ENCODE results near the gene PTPRS.
"Not testable (repeated sequence)": the region's sequence is repeated elsewhere in the genome, so short reads cannot be mapped to it uniquely, and the experiment has no call there.

Gene PTPRS

DNA sequence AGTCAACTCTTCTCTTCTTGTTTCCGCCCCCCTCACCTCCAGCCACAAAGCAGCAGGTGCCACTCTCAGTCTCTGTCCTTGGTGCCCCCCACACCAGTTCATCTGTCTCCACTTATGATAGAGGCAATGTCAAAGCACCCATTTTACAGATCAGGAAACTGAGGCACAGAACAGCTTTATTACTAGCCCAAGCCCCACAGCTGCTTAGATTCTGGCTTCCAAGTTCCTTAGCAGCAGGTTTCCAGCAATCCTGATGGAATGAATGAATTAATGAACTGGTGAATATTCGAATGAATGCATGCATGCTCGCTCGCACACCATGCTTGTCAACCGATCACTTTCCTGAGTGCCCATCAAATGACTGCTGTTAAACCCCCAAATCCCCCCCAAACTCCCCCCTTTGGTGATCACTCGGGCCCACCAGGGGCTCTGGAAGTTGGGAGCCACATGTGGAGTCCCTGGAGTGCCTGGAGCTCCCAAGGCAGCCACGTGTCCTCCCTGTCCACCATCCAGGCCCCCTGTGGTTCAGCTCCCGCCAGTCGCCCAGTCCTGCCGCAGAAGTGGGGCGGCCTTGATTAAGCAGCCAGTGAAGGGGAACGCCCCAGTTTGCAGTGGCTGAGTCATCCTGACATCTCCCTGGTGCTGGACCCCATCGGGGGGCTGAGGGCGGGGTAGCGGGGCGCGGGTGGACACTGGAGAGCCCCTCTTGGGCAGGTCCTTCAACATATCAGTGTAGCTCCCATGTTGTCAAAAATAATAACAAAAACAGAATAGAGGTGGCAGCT, 6.8 kb downstream of the PTPRS start:
- DNase-seq (ENCODE audit: low read depth): no peak

- DNase-seq (ENCODE audit: low read depth): no peak
Observed at GRCh38 chr19:5332501-5332900, 8.1 kb downstream of the PTPRS start.

- no peak for DNase-seq (ENCODE audit: low read depth)
Observed at GRCh38 chr19:5331790-5332189, 8.8 kb downstream of the PTPRS start.

- DNase-seq (ENCODE audit: low read depth): no peak
Observed at GRCh38 chr19:5330307-5330720, 10.3 kb downstream of the PTPRS start.

DNA sequence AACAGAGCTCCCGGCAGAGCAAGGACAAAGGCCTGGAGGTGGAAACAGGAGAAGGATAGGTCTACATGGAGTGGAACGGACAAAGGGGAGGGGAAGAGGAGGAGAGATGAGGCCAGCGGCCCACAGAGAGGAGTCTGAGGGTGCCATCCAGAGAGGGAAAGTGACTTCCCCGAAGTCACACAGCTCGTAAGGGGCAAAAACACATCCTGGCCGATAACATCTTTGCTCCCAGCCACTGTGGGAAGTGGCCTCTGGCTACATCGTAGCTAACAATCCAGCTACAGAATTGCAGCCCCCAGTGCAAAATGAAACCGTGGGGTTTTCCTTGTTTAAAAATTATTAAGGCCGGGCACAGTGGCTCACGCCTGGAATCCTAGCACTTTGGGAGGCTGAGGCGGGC, 11.5 kb downstream of the PTPRS start:
- no peak for DNase-seq (ENCODE audit: low read depth)

DNA sequence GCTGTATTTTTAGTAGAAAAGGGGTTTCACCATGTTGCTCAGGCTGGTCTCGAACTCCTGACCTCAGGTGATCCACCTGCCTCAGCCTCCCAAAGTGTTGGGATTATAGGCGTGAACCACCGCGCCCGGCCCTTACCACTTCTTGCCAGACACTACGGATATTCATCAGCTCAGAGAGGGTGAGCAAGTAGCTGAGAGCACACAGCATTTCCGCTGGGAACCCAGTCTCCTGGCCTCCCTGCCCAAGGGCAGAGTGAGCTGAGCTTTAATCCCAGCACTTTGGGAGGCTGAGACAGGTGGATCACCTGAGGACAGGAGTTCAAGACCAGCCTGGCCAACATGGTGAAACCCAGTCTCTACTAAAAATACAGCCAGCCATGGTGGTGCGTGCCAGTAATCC, 12.2 kb downstream of the PTPRS start:
- DNase-seq (ENCODE audit: low read depth): not testable (repeated sequence)

DNA sequence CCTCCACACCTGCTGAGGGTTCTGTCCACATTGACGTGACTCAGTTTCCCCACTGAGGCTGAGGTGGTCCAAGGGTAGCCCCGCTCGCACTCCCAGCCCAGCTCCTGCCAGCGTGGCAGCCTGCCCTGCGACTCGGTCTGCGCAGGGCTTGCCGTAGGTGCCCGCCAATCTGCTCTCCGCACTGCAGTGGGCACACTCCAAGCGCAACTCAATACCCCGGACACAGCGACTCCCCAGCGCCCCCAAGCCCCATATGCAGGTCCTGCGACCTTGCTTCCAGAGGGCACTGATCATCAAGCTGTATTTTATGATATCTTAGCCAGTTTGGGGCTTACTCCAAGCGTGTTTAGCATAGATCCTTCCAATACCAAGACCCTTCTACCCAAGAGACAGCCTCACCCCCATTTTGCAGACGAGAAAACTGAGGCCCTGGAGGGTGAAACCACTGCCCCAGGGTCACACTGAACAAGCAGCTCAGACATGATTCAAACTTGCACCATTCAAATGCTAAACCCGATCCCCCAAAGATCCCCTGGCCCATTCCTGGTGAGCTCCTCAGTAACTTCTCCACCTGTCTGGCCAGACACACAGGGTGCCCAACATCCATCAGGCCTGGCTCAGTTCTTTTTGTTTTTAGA, 13.5 kb downstream of the PTPRS start:
- no peak for DNase-seq (ENCODE audit: low read depth)

DNA sequence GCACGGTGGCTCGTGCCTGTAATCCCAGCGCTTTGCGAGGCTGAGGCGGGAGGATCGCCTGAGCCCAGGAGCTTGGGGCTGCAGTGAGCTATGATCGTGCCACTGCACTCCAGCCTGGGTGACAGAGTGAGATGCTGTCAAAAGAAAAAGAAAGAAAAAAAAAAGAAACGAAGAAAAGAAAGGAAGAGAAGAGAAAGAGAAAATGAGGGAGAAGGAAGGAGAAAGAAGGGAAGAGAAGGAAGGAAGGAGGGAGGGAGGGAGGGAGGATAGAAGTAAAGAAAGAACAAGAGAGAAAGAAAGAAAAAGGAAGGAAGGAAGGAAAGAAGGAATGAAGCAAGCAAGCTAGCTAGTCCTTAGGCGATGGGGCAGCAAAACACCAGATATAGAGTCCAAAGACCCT, 14.1 kb downstream of the PTPRS start:
- no peak for DNase-seq (ENCODE audit: low read depth)

- no peak for DNase-seq (ENCODE audit: low read depth)
Observed at GRCh38 chr19:5324947-5325346, 15.7 kb downstream of the PTPRS start.

DNA sequence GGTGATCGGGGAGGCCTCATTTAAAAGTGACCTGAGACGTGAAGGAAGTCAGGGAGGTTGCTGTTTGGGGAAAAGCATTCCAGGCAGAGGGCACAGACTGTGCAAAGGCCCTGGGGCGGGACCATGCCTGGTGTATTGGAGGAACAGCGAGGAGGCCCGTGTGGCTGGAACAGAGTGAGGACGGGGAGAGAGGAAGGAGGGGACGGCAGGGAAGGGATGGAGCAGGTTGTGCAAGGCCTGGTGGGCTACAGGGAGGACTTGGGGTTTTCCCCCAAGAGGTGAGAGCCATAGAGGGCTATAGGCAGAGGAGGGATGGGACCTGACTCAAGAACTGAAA, 17.2 kb downstream of the PTPRS start:
- no peak for DNase-seq (ENCODE audit: low read depth)

GRCh38 chr19:5321851-5322681, 18.5 kb downstream of the PTPRS start:
- no peak for DNase-seq (ENCODE audit: low read depth)

DNA sequence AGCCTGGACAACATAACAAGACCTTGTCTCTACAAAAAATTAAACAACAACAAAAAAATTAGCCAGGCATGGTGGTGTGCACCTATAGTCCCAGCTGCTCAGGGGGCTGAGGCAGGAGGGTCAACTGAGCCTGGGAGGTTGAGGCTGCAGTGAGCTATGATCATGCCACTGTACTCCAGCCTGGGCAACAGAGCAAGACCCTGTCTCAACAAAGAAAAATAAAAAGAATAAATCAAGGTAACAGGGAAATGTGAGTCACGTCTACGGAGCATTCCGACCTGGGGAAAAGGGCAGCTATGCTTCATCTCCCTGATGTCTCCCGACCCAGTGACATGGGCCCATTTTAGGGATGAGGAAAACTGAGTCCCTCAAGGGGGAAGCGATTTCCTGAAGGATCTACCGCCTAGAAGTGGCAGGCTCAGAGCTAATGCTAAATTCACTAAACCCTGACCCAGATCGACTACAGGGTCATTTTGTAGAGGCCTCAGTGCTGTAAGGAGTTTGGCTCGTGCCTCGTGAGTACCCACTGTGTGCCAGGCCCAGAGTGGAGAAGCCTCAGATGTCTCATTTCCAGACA, 19.5 kb downstream of the PTPRS start:
- DNase-seq (ENCODE audit: low read depth): no peak

DNA sequence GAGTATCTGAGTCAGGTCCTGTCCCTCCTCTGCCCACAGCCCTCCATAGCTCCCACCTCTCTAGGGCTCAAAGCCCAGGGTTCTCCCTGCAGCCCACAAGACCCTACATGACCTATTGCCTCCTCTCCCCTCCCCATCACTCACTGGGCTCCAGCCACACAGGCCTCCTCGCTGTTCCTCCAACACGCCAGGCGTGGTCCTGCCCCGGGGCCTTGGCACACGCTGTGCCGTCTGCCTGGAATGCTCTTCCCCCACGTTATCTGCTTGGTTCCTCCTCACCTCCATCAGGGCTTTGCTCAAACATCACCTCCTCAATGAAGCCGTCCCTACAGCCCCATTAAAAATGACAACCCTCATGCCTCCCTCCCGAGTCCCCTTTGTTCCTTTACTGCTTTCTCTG, 21.1 kb downstream of the PTPRS start:
- no peak for DNase-seq (ENCODE audit: low read depth)

DNA sequence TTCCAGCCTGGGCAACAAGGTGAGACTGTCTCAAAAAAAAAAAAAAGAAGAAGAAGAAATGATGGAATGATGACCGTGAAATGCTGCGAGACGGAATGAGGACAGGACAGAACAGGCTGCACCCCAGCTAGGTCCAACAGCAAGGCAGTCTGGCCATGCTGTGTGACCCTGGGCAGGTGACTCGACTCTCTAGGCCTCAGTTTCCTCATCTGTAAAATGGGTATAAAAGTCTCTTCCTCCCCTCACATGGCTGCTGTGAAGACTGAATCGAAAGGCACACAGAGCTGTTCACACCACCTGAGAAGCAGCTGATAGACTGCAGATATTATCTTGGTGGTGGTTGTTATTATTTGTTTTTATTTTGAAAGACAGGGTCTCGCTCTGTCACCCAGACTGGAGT, 22.3 kb downstream of the PTPRS start:
- no peak for DNase-seq (ENCODE audit: low read depth)

DNA sequence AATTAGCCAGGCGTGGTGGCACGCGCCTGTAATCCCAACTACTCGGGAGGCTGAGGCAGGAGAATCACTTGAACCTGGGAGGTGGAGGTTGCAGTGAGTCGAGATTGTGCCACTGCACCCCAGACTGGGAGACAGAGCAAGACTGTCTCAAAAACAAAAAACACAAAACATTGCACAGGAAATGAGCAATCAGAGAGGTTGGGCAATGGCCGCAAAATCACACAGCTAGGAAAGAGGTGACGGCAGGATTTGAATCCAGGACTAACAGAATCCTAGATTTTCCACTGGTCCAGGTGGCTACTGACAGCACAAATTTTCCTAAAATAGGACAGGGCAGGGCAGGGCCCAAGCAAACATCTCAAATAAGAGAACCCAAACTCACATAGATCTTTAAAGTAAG, 23.3 kb downstream of the PTPRS start:
- DNase-seq (ENCODE audit: low read depth): no peak

- DNase-seq (ENCODE audit: low read depth): no peak
Observed at GRCh38 chr19:5316138-5316537, 24.5 kb downstream of the PTPRS start.

DNA sequence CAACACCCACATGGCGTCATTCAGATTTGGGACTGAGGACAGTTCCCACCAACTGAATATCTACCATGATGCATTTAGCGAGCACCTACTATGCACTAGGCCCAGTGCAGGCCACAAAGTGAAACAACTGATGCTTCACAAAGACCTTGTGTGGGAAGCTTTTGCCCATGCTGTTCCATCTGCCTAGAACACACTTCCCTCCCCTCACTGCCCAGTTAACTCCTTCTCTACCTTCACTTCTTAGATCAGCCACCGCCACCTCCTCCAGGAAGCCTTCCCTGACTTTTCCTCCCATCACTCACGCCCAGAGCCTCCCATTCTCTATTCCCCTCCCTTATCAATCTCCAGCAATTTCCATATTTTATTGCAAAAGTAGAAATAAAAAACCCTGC, 25.7 kb downstream of the PTPRS start:
- DNase-seq (ENCODE audit: low read depth): no peak

DNA sequence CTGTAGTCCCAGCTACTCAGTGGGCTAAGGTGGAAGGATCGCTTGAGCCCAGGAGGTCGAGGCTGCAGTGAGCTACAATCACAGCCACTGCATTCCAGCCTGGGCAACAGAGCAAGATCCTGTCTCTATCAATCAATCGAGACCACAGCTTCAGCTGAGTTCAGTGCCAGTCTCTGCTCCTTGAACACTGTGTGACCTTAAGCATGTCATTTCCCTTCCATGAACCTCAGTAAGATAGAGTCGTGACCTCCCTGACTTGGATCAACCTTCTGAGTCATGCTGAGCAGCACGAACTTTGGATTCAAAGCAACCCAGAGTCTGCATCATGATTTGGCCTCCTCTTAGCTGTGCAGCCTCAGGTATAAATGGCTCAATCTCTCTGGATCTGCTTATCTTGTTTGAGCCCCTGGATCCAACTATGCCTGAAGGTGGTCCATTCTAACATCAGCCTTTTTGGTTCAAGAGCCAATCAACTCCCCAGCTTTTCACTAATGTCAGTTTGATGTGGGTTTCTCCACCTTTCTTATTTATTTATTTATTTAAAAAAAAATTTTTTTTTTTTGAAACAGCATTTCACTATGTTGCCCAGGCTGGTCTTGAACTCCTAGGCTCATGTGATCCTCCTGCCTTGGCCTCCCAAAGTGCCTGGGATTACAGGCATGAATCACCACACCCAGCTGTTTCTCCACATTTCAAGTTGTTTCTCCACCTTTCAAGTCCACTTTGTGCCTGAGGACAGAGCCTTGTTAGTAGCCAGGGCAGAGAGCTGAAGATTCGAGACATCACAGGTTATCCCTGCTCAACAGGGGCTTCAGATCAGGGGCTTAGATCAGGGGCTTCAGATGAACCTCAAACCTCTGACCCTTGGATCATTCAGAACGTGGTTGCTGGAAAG, 26.4 kb downstream of the PTPRS start:
- DNase-seq (ENCODE audit: low read depth): no peak

DNA sequence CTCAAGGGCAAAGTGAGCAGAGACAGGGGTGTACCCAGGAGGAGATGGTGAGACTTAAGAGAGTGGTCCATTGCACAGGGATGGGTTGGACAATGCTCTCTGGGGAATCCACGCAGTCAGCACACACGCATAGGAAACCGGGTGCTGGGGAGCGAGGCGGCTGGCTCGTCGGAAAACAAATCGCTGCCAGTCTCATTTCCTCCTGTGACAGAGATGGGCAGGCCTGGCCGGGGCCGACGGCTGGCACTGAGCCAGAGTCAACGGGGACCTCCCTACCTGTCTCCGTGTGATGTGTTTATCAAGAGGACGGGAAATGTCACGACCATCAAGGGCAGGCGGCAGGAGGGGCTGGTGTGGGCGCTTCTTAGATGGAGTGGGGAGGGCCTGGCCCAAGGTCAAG, 27.3 kb downstream of the PTPRS start:
- no peak for DNase-seq (ENCODE audit: low read depth)

- DNase-seq (ENCODE audit: low read depth): no peak
Observed at GRCh38 chr19:5312058-5312457, 28.6 kb downstream of the PTPRS start.

DNA sequence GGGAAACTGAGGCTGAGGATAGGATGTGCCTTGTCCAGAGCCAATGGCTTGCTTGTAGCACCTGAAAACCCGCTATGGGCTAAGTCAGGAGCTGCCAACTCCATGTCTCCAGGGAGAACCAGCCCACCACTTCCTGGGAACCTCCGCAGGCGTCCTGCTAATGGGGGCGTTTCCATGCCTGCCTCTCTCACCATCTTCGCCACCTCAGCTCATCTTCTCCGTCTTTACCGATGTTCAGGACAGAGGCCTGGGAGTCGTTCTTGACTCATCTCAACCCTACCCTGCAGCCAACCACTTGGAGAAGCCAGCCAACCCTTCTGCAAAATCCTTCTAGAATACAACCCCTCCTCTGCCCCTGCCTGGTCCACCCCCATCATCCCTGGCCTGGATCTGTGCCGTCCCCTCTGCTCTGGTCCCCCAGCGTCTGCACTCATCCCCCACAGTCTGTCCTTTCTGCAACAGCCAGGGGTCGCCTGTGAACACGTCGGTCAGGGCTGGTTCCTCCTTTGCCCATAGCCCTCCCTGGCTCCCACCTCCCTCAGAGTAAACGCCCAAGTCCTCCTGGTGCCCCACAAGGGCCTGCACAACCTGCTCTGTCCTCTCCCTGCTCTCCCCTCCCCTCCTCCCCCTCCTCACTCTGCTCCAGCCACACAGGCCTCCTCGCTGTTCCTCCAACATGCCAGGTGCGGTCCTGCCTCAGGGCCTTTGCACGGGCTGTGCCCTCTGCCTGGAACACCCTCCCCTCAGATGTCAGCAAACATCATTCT, 31.0 kb downstream of the PTPRS start:
- no peak for DNase-seq (ENCODE audit: low read depth)

All from GM04504 (cell line).